Ecto neural progenitor cell (in vitro differentiated cells): ENCODE results near the gene SLC7A7.
"Not testable (repeated sequence)": the region's sequence is repeated elsewhere in the genome, so short reads cannot be mapped to it uniquely, and the experiment has no call there.

ENCODE experiments used
- DNase-seq: peaks from one replicate; pipeline ENCODE4 v3.0.0-alpha.2; 2018; ENCODE audit warnings: low spot score

Gene SLC7A7

GRCh38 chr14:22814941-22815713 is at the start of gene SLC7A7:
Gene SLC7A7, minus strand, starts transcription at chr14:22815435. Its CDS starts 2,037 bp downstream, at chr14:22813398.
- DNase-seq: no peak

GRCh38 chr14:22864979-22865378 is 49.7 kb upstream of the SLC7A7 start:
- DNase-seq: no peak

- DNase-seq: no peak
Observed at GRCh38 chr14:22861651-22862050, 46.4 kb upstream of the SLC7A7 start.

- DNase-seq: not testable (repeated sequence)
Observed at GRCh38 chr14:22860377-22860776, 45.1 kb upstream of the SLC7A7 start.

- no peak for DNase-seq
Observed at GRCh38 chr14:22856428-22856827, 41.2 kb upstream of the SLC7A7 start.

GRCh38 chr14:22854963-22855724 is 39.9 kb upstream of the SLC7A7 start:
- no peak for DNase-seq

GRCh38 chr14:22854296-22854695 is 39.1 kb upstream of the SLC7A7 start:
- not testable (repeated sequence) for DNase-seq

GRCh38 chr14:22852940-22853767 is 37.9 kb upstream of the SLC7A7 start:
- DNase-seq: peak; percentile 94

- no peak for DNase-seq
Observed at GRCh38 chr14:22852599-22852939, 37.3 kb upstream of the SLC7A7 start.

GRCh38 chr14:22852178-22852577 is 36.9 kb upstream of the SLC7A7 start:
- not testable (repeated sequence) for DNase-seq

- no peak for DNase-seq
Observed at GRCh38 chr14:22850944-22851764, 35.9 kb upstream of the SLC7A7 start.

- DNase-seq: no peak
Observed at GRCh38 chr14:22849212-22849819, 34.1 kb upstream of the SLC7A7 start.

- no peak for DNase-seq
Observed at GRCh38 chr14:22848351-22849164, 33.3 kb upstream of the SLC7A7 start.

GRCh38 chr14:22847661-22848341 is 32.6 kb upstream of the SLC7A7 start:
- DNase-seq: no peak

- no peak for DNase-seq
Observed at GRCh38 chr14:22846811-22847307, 31.6 kb upstream of the SLC7A7 start.

GRCh38 chr14:22845821-22846625 is 30.8 kb upstream of the SLC7A7 start:
- DNase-seq: no peak

- DNase-seq: no peak
Observed at GRCh38 chr14:22845103-22845394, 29.8 kb upstream of the SLC7A7 start.

- no peak for DNase-seq
Observed at GRCh38 chr14:22844221-22845102, 29.2 kb upstream of the SLC7A7 start.
